ENCODE data around the gene PDCD4.

- TF ChIP-seq CTCF (conservative IDR thresholded peaks at IDR 0.05; ENCODE audit: low read length) (no peak), EZH2phosphoT487 (IDR thresholded peaks at IDR 0.05; ENCODE audit: borderline replicate concordance, low read depth, low read length) (no peak)
These were observed 15.8 kb downstream of the PDCD4 start for GRCh38 chr10:110887560-110887959.
